Measurements from ENCODE around the gene NOS1. TPM values are rescaled to one million over a fixed set of nuclear protein-coding genes. Genes with fewer than 3 reads are reported as not detected.
"Not testable (repeated sequence)": the region's sequence is repeated elsewhere in the genome, so short reads cannot be mapped to it uniquely, and the experiment has no call there.

The NOS1 gene
- total and polyA plus RNA-seq, 2 donors (not counting 3 experiments of a cell fraction or from before 2014, with no cell fraction given), result not detected

- ChIA-PET CTCF (interaction anchor here (0.7 to 2.8 kb wide), 4 partner anchors 9 to 655 kb away, joined by 3 to 9 read pairs (median 6); no protein-coding TSS in a partner anchor), POLR2A (no interaction called here)
- no peaks in the 10 kb centered on the region for H3K9me1 ChIP-seq (replicated peaks; ENCODE audit: control insufficient read depth, extremely low read depth, insufficient read depth, low read length)
- intact Hi-C loops (cut with micrococcal nuclease) (no loop called here), dilution Hi-C loops (cut with MboI; ENCODE audit: extremely low pct_ligation_motif_present, low sequenced_read_pairs) (no loop called here)
- H3K4me3 ChIP-seq (replicated peaks in 1 of 3; ENCODE audit: insufficient read depth in 1 of 3, low read depth in 1 of 3, low read length in 3 of 3), result no peak overlapping the region
- no peaks in the 10 kb centered on the region for H4K20me1 ChIP-seq (replicated peaks; ENCODE audit: control insufficient read depth, extremely low read depth, insufficient read depth, low read length)
- H3K36me3 ChIP-seq (ENCODE audit: control insufficient read depth in 2 of 2, extremely low read depth in 1 of 2, insufficient read depth in 2 of 2, low read length in 2 of 2), result no peaks in the 10 kb centered on the region
- no peak overlapping the region for H3K4me2 ChIP-seq (ENCODE audit: insufficient read depth, low read length)
- no peaks in the 10 kb centered on the region for H3K9me3 ChIP-seq (replicated peaks; ENCODE audit: control insufficient read depth, insufficient read depth, low read length)
- H3K79me2 ChIP-seq (ENCODE audit: control insufficient read depth, insufficient read depth, low read length), result no peaks in the 10 kb centered on the region
- TF ChIP-seq MAX (IDR thresholded peaks at IDR 0.05; ENCODE audit: insufficient read depth, insufficient read length), result no peak
- TF ChIP-seq JUN (IDR thresholded peaks at IDR 0.05; ENCODE audit: borderline replicate concordance, insufficient read depth, insufficient read length, low read depth), result no peak
- DNase-seq (ENCODE audit: low read depth, low spot score), result no peak
- H3K27me3 ChIP-seq (ENCODE audit: control insufficient read depth in 2 of 2, insufficient read depth in 2 of 2, low read length in 2 of 2), result no peaks in the 10 kb centered on the region
- H2AFZ ChIP-seq (ENCODE audit: low read depth, low read length), result no peak overlapping the region
- FAIRE-seq, result no peak
- no TSS peak for BruUV-seq (replicated peaks)
- H3K9ac ChIP-seq (replicated peaks; ENCODE audit: extremely low read depth, insufficient read depth, low read length), result no peak overlapping the region
- no peak overlapping the region for H3K27ac ChIP-seq (ENCODE audit: insufficient read depth, low read depth, low read length)
- H3K4me1 ChIP-seq (ENCODE audit: control insufficient read depth, extremely low read depth, insufficient read depth, low read length), result no peaks in the 10 kb centered on the region
These were observed 159.4 kb downstream of the NOS1 start for GRCh38 chr12:117202033-117202432.

DNA sequence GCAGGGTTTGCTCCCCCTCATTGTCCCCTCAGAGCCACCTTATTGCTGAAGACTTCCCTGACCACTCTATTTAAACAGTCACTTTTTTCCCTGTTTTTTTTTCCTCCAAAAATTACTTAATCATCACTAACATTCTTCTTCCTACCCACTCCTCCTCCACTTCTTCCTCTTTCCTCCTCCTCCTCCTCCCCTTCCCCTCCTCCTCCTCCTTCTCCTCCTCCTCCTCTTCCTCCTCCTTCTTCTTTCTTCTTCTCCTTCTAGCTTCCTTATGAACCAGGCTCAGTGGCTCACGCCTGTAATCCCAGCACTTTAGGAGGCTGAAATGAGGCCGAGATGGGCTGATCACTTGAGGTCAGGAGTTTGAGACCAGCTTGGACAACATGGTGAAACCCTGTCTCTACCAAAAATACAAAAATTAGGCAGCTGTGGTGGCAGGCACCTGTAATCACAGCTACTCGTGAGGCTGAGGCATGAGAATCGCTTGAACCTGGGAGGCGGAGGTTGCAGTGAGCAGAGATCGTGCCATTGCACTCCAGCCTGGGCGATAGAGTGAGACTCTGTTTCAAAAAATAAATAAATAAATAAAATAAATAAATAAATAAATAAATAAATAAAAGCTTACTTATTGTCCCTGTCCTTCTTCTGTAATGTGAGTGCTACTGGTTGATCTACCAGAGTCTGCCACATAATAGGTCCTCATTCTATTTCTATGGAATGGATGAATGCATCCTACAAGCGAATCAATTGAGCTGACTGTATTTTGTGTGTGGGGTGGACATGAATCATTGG lies 161.3 kb downstream of the NOS1 start:
- H3K9me3 ChIP-seq (replicated peaks; ENCODE audit: control insufficient read depth, insufficient read depth, low read length); H3K36me3 ChIP-seq (ENCODE audit: control insufficient read depth in 2 of 2, extremely low read depth in 1 of 2, insufficient read depth in 2 of 2, low read length in 2 of 2); H3K9ac ChIP-seq (replicated peaks; ENCODE audit: extremely low read depth, insufficient read depth, low read length); H3K4me1 ChIP-seq (ENCODE audit: control insufficient read depth, extremely low read depth, insufficient read depth, low read length); H3K27me3 ChIP-seq (ENCODE audit: control insufficient read depth in 2 of 2, insufficient read depth in 2 of 2, low read length in 2 of 2); DNase-seq (ENCODE audit: low read depth, low spot score); dilution Hi-C loops (cut with MboI; ENCODE audit: extremely low pct_ligation_motif_present, low sequenced_read_pairs); H4K20me1 ChIP-seq (replicated peaks; ENCODE audit: control insufficient read depth, extremely low read depth, insufficient read depth, low read length); H3K9me1 ChIP-seq (replicated peaks; ENCODE audit: control insufficient read depth, extremely low read depth, insufficient read depth, low read length); POLR2A ChIA-PET; H3K4me2 ChIP-seq (ENCODE audit: insufficient read depth, low read length); H3K4me3 ChIP-seq (replicated peaks in 1 of 3; ENCODE audit: insufficient read depth in 1 of 3, low read depth in 1 of 3, low read length in 3 of 3); FAIRE-seq; BruUV-seq (replicated peaks); H3K27ac ChIP-seq (ENCODE audit: insufficient read depth, low read depth, low read length); H3K79me2 ChIP-seq (ENCODE audit: control insufficient read depth, insufficient read depth, low read length); H2AFZ ChIP-seq (ENCODE audit: low read depth, low read length): not testable (repeated sequence)
- intact Hi-C loops (cut with micrococcal nuclease), result loop anchor here (5.0 kb wide), 1 partner anchor 942 kb away; no protein-coding TSS in a partner anchor
- CTCF ChIA-PET, result interaction anchor here (0.7 to 2.8 kb wide), 4 partner anchors 11 to 657 kb away, joined by 4 to 9 read pairs (median 5); no protein-coding TSS in a partner anchor

DNA sequence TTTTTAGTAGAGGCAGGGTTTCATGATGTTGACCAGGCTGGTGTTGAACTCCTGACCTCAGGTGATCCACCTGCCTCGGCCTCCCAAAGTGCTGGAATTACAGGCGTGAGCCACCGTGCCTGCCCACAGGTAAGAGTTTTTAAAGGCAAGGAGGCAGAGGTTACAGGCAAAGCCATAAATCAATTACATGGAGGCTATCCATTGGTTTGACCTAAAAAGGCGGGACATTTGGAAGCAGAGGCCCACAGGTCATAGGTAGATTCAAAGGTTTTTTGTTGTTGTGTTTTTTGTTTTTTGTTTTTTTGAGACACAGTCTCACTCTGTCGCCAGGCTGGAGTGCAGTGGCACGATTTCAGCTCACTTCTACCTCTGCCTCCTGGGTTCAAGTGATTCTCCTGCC lies 165.1 kb downstream of the NOS1 start:
- intact Hi-C loops (cut with micrococcal nuclease), result loop anchor here (5.0 kb wide), 1 partner anchor 946 kb away; no protein-coding TSS in a partner anchor
- peak; percentile 28 for FAIRE-seq
- H3K36me3 ChIP-seq (ENCODE audit: control insufficient read depth in 2 of 2, extremely low read depth in 1 of 2, insufficient read depth in 2 of 2, low read length in 2 of 2), result not testable (repeated sequence)

More for the DNA sequence above, 165.1 kb downstream of the NOS1 start:
- H3K27ac ChIP-seq (ENCODE audit: insufficient read depth, low read depth, low read length); H2AFZ ChIP-seq (ENCODE audit: low read depth, low read length); BruUV-seq (replicated peaks); H4K20me1 ChIP-seq (replicated peaks; ENCODE audit: control insufficient read depth, extremely low read depth, insufficient read depth, low read length); POLR2A ChIA-PET; H3K9me1 ChIP-seq (replicated peaks; ENCODE audit: control insufficient read depth, extremely low read depth, insufficient read depth, low read length); H3K9ac ChIP-seq (replicated peaks; ENCODE audit: extremely low read depth, insufficient read depth, low read length); H3K4me3 ChIP-seq (replicated peaks in 1 of 3; ENCODE audit: insufficient read depth in 1 of 3, low read depth in 1 of 3, low read length in 3 of 3); H3K9me3 ChIP-seq (replicated peaks; ENCODE audit: control insufficient read depth, insufficient read depth, low read length); H3K27me3 ChIP-seq (ENCODE audit: control insufficient read depth in 2 of 2, insufficient read depth in 2 of 2, low read length in 2 of 2); H3K79me2 ChIP-seq (ENCODE audit: control insufficient read depth, insufficient read depth, low read length); DNase-seq (ENCODE audit: low read depth, low spot score); H3K4me1 ChIP-seq (ENCODE audit: control insufficient read depth, extremely low read depth, insufficient read depth, low read length); H3K4me2 ChIP-seq (ENCODE audit: insufficient read depth, low read length); dilution Hi-C loops (cut with MboI; ENCODE audit: extremely low pct_ligation_motif_present, low sequenced_read_pairs): not testable (repeated sequence)
- CTCF ChIA-PET, result interaction anchor here (1.2 kb wide), 1 partner anchor 661 kb away, joined by 4 read pairs; no protein-coding TSS in a partner anchor

Data from endothelial cell of umbilical vein (primary cell).